GM19397 (cell line): ENCODE data around the gene IQCC.

ENCODE experiments used
- ATAC-seq: cut with Tn5 transposase; IDR thresholded peaks from one replicate; pipeline ENCODE4 v1.9.1; 2021; ENCODE audit warnings: mild to moderate bottlenecking, moderate library complexity; ENCODE audit not compliant: unreplicated experiment

The IQCC gene

GRCh38 chr1:32221980-32222755 is 16.7 kb downstream of the IQCC start, which contains the start of the genes EIF3I and TMEM234:
Gene EIF3I, plus strand, starts transcription at chr1:32222407. Its CDS starts 35 bp downstream, at chr1:32222442.
Gene TMEM234, minus strand, starts transcription at chr1:32222353. Its CDS starts 31 bp downstream, at chr1:32222322.
- peak; percentile 88 for ATAC-seq

GRCh38 chr1:32223683-32224082 is 18.2 kb downstream of the IQCC start:
- ATAC-seq, result no peak

- ATAC-seq, result no peak
These were observed 18.8 kb downstream of the IQCC start for GRCh38 chr1:32224285-32224684.

- no peak for ATAC-seq
These were observed 23.3 kb downstream of the IQCC start for GRCh38 chr1:32228771-32229170.

GRCh38 chr1:32231843-32232432 is 26.5 kb downstream of the IQCC start:
- no peak for ATAC-seq

GRCh38 chr1:32232558-32233304 is 27.3 kb downstream of the IQCC start:
- no peak for ATAC-seq

- no peak for ATAC-seq
These were observed 29.3 kb downstream of the IQCC start for GRCh38 chr1:32234792-32235191.

- ATAC-seq, result no peak
These were observed 33.9 kb downstream of the IQCC start for GRCh38 chr1:32239337-32239736.

GRCh38 chr1:32239790-32240139 is 34.3 kb downstream of the IQCC start:
- ATAC-seq, result no peak

- ATAC-seq, result peak; percentile 57
These were observed 34.9 kb downstream of the IQCC start for GRCh38 chr1:32240140-32240951.

GRCh38 chr1:32241001-32241763 is 35.7 kb downstream of the IQCC start:
- peak; percentile 34 for ATAC-seq

GRCh38 chr1:32242341-32242851 is 36.9 kb downstream of the IQCC start:
- ATAC-seq, result no peak

- no peak for ATAC-seq
These were observed 41.4 kb downstream of the IQCC start, which contains the start of gene FAM167B for GRCh38 chr1:32246888-32247273. Gene FAM167B, plus strand, starts transcription at chr1:32247222. Its CDS starts 200 bp downstream, at chr1:32247422.

GRCh38 chr1:32247452-32247851 is 42.0 kb downstream of the IQCC start:
- ATAC-seq, result no peak

- no peak for ATAC-seq
These were observed 42.8 kb downstream of the IQCC start for GRCh38 chr1:32247983-32248889.

- ATAC-seq, result no peak
These were observed 44.5 kb downstream of the IQCC start for GRCh38 chr1:32249831-32250525.

GRCh38 chr1:32250893-32251716 is 45.6 kb downstream of the IQCC start, which contains the start of gene LCK:
Gene LCK, plus strand, starts transcription at chr1:32251265. Its CDS starts 23,065 bp downstream, at chr1:32274330.
- ATAC-seq, result no peak
